Measurements from ENCODE around the gene TPD52L1.

TPD52L1 gene

DNA sequence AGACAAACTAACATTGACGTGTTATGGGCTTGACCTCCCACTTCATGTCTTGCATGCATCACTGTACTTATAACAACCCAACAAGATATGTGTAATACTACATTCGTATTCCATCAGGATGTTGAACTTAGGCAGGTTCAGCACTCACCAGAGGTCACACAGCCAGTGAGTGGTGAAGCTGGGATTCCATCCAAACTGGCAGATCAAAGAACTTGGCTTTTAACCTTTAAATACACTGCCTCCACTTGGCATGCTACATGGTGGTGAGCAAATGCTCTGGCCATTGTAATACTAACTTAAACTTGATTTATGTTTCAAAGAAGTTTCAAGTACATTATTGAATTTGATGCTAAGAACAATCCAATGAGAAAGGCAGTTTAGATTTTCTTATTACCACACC, 158.9 kb downstream of the TPD52L1 start:
- DNase-seq, result no peak
- intact Hi-C loops (cut with DNase I), result loop anchor here (5.0 to 10.0 kb wide), 3 partner anchors 270 to 662 kb away; no protein-coding TSS in a partner anchor

DNA sequence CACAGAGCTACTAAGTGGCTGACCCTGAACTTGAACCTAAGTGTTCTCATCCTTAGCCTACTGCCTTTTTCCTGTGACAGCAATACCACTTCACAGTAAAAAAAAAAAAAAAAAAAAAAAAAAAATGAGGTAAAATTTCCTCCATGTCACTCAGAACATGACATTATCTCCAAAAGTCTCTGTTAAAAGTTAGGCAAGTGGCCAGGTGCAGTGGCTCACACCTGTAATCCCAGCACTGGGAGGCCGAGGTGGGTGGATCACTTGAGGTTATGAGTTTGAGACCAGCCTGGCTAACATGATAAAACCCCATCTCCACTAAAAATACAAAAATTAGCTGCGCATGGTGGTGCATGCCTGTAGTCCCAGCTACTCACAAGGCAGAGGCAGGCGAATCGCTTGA, 159.4 kb downstream of the TPD52L1 start:
- no peak for DNase-seq
- intact Hi-C loops (cut with DNase I), result loop anchor here (5.0 to 10.0 kb wide), 3 partner anchors 269 to 662 kb away; no protein-coding TSS in a partner anchor

Data from head of caudate nucleus (tissue), 42 donors.